ENCODE measurements around the gene PCDHGC5. TPM values are rescaled to one million over a fixed set of nuclear protein-coding genes. Genes with fewer than 3 reads are reported as not detected.

The PCDHGC5 gene
- total and polyA plus RNA-seq, 7 donors = 0.08 to 1.2 (median 0.65) TPM; not detected in 1

DNA sequence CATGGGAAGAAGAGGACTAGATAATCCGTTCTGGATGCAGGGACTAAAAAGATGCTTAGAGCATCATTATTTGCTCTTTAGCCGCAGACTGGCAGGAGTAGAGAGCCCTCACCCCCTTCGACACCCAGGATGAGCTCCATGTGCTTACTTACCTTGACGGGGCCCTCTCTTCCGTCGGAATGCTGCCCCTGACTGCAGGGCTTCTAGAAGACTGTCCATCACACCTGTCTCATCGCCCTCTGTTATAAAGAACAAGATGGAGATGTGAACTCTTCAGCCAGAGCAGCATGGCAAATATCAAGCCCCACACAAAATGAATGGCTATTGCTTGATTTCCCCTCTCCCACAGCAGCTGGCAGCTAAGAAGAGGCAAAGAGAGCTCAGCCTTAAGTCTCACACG is 35.1 kb downstream of the PCDHGC5 start:
- H3K4me3 ChIP-seq = no peak overlapping the region
- ATAC-seq = no peak
- 60 to 84% (median 68%) methylated on average over 8 of the region's 8 CpGs for WGBS, 3 donors
- peak overlapping the region; percentile 43 for H3K27ac ChIP-seq
- H3K36me3 ChIP-seq (ENCODE audit: insufficient read depth in 1 of 2, low read depth in 1 of 2) = peaks cover 11 to 68% of the 10 kb centered on the region in 2 donors
- no peak for DNase-seq
- peaks cover 66% of the 10 kb centered on the region for H3K4me1 ChIP-seq
- no peaks in the 10 kb centered on the region for H3K27me3 ChIP-seq (ENCODE audit: insufficient read depth in 3 of 3, low read length in 2 of 3)
- intact Hi-C loops (cut with DNase I) = loop anchor here (2.0 to 5.0 kb wide), 3 partner anchors 33 to 102 kb away; partner anchors contain the start of genes PCDHGA11 (in 1 of the 2) and PCDHGC3 (in 1 of the 2)
- TF ChIP-seq, protein P1, sequence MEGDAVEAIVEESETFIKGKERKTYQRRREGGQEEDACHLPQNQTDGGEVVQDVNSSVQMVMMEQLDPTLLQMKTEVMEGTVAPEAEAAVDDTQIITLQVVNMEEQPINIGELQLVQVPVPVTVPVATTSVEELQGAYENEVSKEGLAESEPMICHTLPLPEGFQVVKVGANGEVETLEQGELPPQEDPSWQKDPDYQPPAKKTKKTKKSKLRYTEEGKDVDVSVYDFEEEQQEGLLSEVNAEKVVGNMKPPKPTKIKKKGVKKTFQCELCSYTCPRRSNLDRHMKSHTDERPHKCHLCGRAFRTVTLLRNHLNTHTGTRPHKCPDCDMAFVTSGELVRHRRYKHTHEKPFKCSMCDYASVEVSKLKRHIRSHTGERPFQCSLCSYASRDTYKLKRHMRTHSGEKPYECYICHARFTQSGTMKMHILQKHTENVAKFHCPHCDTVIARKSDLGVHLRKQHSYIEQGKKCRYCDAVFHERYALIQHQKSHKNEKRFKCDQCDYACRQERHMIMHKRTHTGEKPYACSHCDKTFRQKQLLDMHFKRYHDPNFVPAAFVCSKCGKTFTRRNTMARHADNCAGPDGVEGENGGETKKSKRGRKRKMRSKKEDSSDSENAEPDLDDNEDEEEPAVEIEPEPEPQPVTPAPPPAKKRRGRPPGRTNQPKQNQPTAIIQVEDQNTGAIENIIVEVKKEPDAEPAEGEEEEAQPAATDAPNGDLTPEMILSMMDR (IDR thresholded peaks at IDR 0.05) = no peak
- H3K9me3 ChIP-seq = no peaks in the 10 kb centered on the region

DNA sequence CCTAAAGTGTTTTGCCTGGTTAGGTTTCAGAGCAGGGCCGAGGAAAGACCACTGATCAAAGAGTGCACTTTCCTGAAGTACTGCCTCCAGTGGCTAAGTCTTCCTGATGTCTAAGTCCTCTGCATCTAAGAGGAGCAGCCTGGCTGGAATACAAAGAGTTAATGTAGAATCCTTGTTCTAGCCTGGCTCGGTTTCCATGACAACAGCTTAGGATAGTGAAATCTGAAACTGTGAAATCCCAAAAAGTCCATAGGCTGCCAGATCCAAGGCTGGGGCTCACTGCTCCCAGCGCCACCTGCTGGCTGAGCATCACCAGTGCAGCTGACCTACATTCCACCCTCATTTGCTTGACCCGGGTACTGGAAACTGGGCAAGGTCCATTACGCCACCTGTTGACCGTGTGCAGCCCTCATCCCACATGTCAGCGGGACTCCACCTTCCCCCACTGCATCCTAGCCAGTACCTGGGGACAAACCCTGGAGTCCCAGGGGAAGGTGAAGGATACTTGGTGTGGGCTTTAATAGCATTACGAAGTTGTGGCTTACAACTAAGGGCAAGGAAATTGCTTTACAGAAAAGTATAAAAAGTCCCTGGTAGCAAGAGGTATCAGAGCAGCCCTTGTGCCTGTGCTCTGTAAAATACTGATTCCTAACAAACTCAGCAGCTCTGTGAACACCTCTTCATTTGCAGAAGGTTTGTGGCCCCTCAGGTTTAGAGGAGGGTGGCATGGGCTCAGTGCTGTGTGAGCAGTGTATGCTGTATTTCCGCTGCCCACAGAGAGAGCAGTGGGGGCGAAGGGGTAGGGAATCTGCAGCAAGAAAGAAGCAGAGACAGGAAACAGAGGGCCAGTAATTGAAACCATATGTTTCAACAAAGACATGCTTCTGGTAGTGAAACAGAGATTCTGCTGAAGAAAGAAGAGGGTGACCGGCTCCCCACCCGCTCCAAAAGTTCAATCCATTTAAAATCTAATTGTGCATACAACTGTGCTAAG is 36.0 kb downstream of the PCDHGC5 start:
- no peak overlapping the region for H3K4me3 ChIP-seq
- peaks cover 8 to 71% of the 10 kb centered on the region in 2 donors for H3K36me3 ChIP-seq (ENCODE audit: insufficient read depth in 1 of 2, low read depth in 1 of 2)
- TF ChIP-seq, protein P1 (IDR thresholded peaks at IDR 0.05) = peak; percentile 99
- H3K4me1 ChIP-seq = peaks cover 65% of the 10 kb centered on the region
- peak; percentile 84 to 91 for DNase-seq
- no peaks in the 10 kb centered on the region for H3K9me3 ChIP-seq
- intact Hi-C loops (cut with DNase I) = loop anchor here (2.0 to 5.0 kb wide), 3 partner anchors 32 to 103 kb away; partner anchors contain the start of genes PCDHGA11 (in 1 of the 2) and PCDHGC3 (in 1 of the 2)
- ATAC-seq = peak; percentile 78 to 84 (median 82)
- no peaks in the 10 kb centered on the region for H3K27me3 ChIP-seq (ENCODE audit: insufficient read depth in 3 of 3, low read length in 2 of 3)
- H3K27ac ChIP-seq = peak overlapping the region; percentile 77
- WGBS, 3 donors = 30 to 32% (median 31%) methylated on average over 12 of the region's 12 CpGs

DNA sequence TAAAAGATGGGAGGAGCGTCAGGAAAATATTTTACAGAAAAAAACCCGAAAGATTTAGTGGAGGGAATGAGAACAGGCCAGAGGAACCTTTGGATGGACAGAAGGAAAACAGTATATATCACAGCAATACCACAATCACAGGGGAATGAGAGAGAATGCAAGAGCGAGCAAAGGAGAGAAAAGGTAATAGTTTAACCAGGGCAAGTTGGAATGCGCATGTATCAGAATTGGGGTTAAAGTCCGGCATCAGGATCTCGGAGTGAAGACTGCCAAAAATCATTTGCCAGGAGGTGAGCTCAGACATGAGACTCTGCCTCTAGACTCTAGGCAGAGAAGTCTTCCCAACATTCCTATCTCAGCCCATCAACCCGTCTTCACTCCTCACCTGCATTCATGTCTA is 36.8 kb downstream of the PCDHGC5 start:
- Histone ChIP-seq H3K36me3 (ENCODE audit: insufficient read depth in 1 of 2, low read depth in 1 of 2) (peaks cover 8 to 74% of the 10 kb centered on the region in 2 donors), H3K27ac (peak overlapping the region; percentile 77), H3K27me3 (ENCODE audit: insufficient read depth in 3 of 3, low read length in 2 of 3) (no peaks in the 10 kb centered on the region), H3K4me3 (no peak overlapping the region), H3K4me1 (peaks cover 58% of the 10 kb centered on the region), H3K9me3 (no peaks in the 10 kb centered on the region)
- TF ChIP-seq, protein P1 (IDR thresholded peaks at IDR 0.05) = no peak
- DNase-seq (no peak), ATAC-seq (no peak)
- intact Hi-C loops (cut with DNase I) = loop anchor here in 1 of 2 donors (2.0 kb wide), 1 partner anchor 51 kb away; the partner anchor contains the start of gene PCDHGC3
- WGBS, 3 donors = 65 to 74% (median 72%) methylated on average over 7 of the region's 7 CpGs

DNA sequence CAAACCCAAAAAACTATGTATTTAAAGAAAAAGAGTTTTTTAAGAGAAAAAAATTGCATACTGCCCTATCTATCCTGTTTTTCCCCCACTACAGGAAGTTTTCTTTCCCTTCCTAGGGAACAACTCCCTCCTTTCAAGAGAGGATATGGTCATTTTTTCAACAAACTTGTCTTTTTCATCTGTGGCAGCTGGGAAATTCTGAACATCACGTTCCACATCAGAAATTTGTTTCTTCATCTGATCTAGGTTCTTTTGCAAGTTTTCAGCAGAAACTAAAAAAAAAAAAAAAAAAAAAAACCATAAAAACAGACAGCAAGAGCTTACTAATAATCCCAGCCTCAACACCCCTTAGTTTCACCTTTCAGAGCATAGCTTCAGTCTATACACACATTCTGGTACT is 38.5 kb downstream of the PCDHGC5 start:
- no peak overlapping the region for H3K4me3 ChIP-seq
- intact Hi-C loops (cut with DNase I) = no loop called here
- no peak for ATAC-seq
- 17 to 43% (median 35%) methylated on average over 1 of the region's 1 CpG for WGBS, 3 donors
- H3K36me3 ChIP-seq (ENCODE audit: insufficient read depth in 1 of 2, low read depth in 1 of 2) = peaks cover 5 to 84% of the 10 kb centered on the region in 2 donors
- H3K9me3 ChIP-seq = no peaks in the 10 kb centered on the region
- H3K4me1 ChIP-seq = peaks cover 40% of the 10 kb centered on the region
- TF ChIP-seq, protein P1 (IDR thresholded peaks at IDR 0.05) = no peak
- no peaks in the 10 kb centered on the region for H3K27me3 ChIP-seq (ENCODE audit: insufficient read depth in 3 of 3, low read length in 2 of 3)
- no peak for DNase-seq
- peak overlapping the region; percentile 77 for H3K27ac ChIP-seq

Measured in psoas muscle (tissue), 8 donors.